Lower leg skin (tissue), 3 donors: ENCODE measurements around the gene RAD51B.

ENCODE experiments used
- POLR2A ChIP-seq, 2 donors: fragments of 450-650 bp; IDR thresholded peaks; one replicate each; pipeline ENCODE4 v1.6.1; 2016 to 2017; ENCODE audit warnings: antibody characterized with exemption in 2 of 2, mild to moderate bottlenecking in 1 of 2, moderate library complexity in 1 of 2
- TF ChIP-seq, protein P1 (sequence below), 3 donors: fragments of 450-650 bp; IDR thresholded peaks; one replicate each; pipeline ENCODE4 v1.5.1; 2016; ENCODE audit warnings: antibody characterized with exemption in 3 of 3, mild to moderate bottlenecking in 3 of 3, moderate library complexity in 2 of 3

DNA sequence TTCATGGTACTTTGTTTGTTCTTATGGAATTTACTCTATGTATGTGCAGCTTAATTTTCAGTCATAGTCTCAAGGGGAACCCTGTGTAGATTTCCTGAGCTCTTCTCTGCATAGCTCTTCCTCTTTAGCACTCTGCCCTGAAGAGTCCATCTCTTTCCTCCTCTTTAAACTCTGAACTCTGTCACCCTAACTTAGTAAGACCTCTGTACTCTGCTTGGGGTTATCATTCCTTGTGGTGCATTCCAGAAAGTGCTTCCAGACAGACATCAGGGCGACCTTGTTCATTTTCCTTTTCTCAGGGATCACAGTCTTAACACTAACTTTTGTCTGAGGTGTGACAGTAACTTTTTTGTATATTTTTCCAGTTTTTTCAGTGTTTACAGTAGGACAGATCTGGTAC lies 179.3 kb downstream of the RAD51B start:
- TF ChIP-seq, protein P1, sequence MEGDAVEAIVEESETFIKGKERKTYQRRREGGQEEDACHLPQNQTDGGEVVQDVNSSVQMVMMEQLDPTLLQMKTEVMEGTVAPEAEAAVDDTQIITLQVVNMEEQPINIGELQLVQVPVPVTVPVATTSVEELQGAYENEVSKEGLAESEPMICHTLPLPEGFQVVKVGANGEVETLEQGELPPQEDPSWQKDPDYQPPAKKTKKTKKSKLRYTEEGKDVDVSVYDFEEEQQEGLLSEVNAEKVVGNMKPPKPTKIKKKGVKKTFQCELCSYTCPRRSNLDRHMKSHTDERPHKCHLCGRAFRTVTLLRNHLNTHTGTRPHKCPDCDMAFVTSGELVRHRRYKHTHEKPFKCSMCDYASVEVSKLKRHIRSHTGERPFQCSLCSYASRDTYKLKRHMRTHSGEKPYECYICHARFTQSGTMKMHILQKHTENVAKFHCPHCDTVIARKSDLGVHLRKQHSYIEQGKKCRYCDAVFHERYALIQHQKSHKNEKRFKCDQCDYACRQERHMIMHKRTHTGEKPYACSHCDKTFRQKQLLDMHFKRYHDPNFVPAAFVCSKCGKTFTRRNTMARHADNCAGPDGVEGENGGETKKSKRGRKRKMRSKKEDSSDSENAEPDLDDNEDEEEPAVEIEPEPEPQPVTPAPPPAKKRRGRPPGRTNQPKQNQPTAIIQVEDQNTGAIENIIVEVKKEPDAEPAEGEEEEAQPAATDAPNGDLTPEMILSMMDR (IDR thresholded peaks at IDR 0.05) = no peak
- TF ChIP-seq POLR2A (IDR thresholded peaks at IDR 0.05) = no peak
